ENCODE results near the gene TRIM45.
A peak's percentile ranks its signal among the peaks of the same experiment; 100 is the strongest.
"Not testable (repeated sequence)": the region's sequence is repeated elsewhere in the genome, so short reads cannot be mapped to it uniquely, and the experiment has no call there.

Gene TRIM45

GRCh38 chr1:117121589-117122329 is at the start of gene TRIM45:
TSS of gene TRIM45 (minus strand) at chr1:117121749. CDS start at chr1:117121201, 548 bp downstream.
- peak; percentile 57 to 75 for DNase-seq (ENCODE audit: extremely low read depth in 1 of 2, low read depth in 1 of 2)

- no peak for DNase-seq (ENCODE audit: extremely low read depth in 1 of 2, low read depth in 1 of 2)
Measured at GRCh38 chr1:117169871-117170596, 48.5 kb upstream of the TRIM45 start.

GRCh38 chr1:117167402-117167801 is 45.9 kb upstream of the TRIM45 start:
- DNase-seq (ENCODE audit: extremely low read depth in 1 of 2, low read depth in 1 of 2), result no peak

GRCh38 chr1:117166076-117166475 is 44.5 kb upstream of the TRIM45 start:
- no peak for DNase-seq (ENCODE audit: extremely low read depth in 1 of 2, low read depth in 1 of 2)

- no peak for DNase-seq (ENCODE audit: extremely low read depth in 1 of 2, low read depth in 1 of 2)
Measured at GRCh38 chr1:117164209-117164608, 42.7 kb upstream of the TRIM45 start.

- no peak for DNase-seq (ENCODE audit: extremely low read depth in 1 of 2, low read depth in 1 of 2)
Measured at GRCh38 chr1:117162816-117163215, 41.3 kb upstream of the TRIM45 start.

GRCh38 chr1:117161887-117162286 is 40.3 kb upstream of the TRIM45 start:
- DNase-seq (ENCODE audit: extremely low read depth in 1 of 2, low read depth in 1 of 2), result no peak

- not testable (repeated sequence) for DNase-seq (ENCODE audit: extremely low read depth in 1 of 2, low read depth in 1 of 2)
Measured at GRCh38 chr1:117151305-117151704, 29.8 kb upstream of the TRIM45 start.

GRCh38 chr1:117150316-117150715 is 28.8 kb upstream of the TRIM45 start:
- DNase-seq (ENCODE audit: extremely low read depth in 1 of 2, low read depth in 1 of 2), result no peak

GRCh38 chr1:117147856-117148588 is 26.5 kb upstream of the TRIM45 start:
- no peak for DNase-seq (ENCODE audit: extremely low read depth in 1 of 2, low read depth in 1 of 2)

- no peak for DNase-seq (ENCODE audit: extremely low read depth in 1 of 2, low read depth in 1 of 2)
Measured at GRCh38 chr1:117147341-117147831, 25.8 kb upstream of the TRIM45 start.

GRCh38 chr1:117146575-117147340 is 25.2 kb upstream of the TRIM45 start:
- DNase-seq (ENCODE audit: extremely low read depth in 1 of 2, low read depth in 1 of 2), result no peak

- DNase-seq (ENCODE audit: extremely low read depth in 1 of 2, low read depth in 1 of 2), result no peak
Measured at GRCh38 chr1:117146072-117146471, 24.5 kb upstream of the TRIM45 start.

GRCh38 chr1:117143871-117144270 is 22.3 kb upstream of the TRIM45 start:
- no peak for DNase-seq (ENCODE audit: extremely low read depth in 1 of 2, low read depth in 1 of 2)

GRCh38 chr1:117143172-117143571 is 21.6 kb upstream of the TRIM45 start:
- DNase-seq (ENCODE audit: extremely low read depth in 1 of 2, low read depth in 1 of 2), result no peak

GRCh38 chr1:117142200-117142599 is 20.7 kb upstream of the TRIM45 start:
- DNase-seq (ENCODE audit: extremely low read depth in 1 of 2, low read depth in 1 of 2), result no peak

- no peak for DNase-seq (ENCODE audit: extremely low read depth in 1 of 2, low read depth in 1 of 2)
Measured at GRCh38 chr1:117138561-117138960, 17.0 kb upstream of the TRIM45 start.

GRCh38 chr1:117138106-117138505 is 16.6 kb upstream of the TRIM45 start:
- DNase-seq (ENCODE audit: extremely low read depth in 1 of 2, low read depth in 1 of 2), result no peak

GRCh38 chr1:117137281-117137855 is 15.8 kb upstream of the TRIM45 start:
- DNase-seq (ENCODE audit: extremely low read depth in 1 of 2, low read depth in 1 of 2), result no peak

GRCh38 chr1:117136749-117137148 is 15.2 kb upstream of the TRIM45 start:
- DNase-seq (ENCODE audit: extremely low read depth in 1 of 2, low read depth in 1 of 2), result no peak

Data from stimulated activated CD8-positive, alpha-beta memory T cell treated with anti-CD3 and anti-CD28 coated beads, Interleukin-7, amount 100 ng/mL, for 48 hours (primary cell).